Upper lobe of right lung (tissue), 1 donor: ENCODE data around the gene MSH4. TPM values are rescaled to one million over a fixed set of nuclear protein-coding genes. Genes with fewer than 3 reads are reported as not detected.
"Not testable (repeated sequence)": the region's sequence is repeated elsewhere in the genome, so short reads cannot be mapped to it uniquely, and the experiment has no call there.

Experiments used
- ATAC-seq: fragments of 200-7000 bp; cut with Tn5 transposase; one replicate; pipeline ENCODE4 v1.9.1; 2020; ENCODE audit warnings: mild to moderate bottlenecking, moderate library complexity
- DNase-seq: peaks from one replicate; pipeline ENCODE4 v3.0.0-alpha.2; 2020
- H3K27ac ChIP-seq: fragments of 200-600 bp; one replicate; pipeline ENCODE4 v1.8.0; 2022
- H3K27me3 ChIP-seq: fragments of 200-600 bp; one replicate; pipeline ENCODE4 v1.8.0; 2022; ENCODE audit warnings: mild to moderate bottlenecking
- H3K36me3 ChIP-seq: fragments of 200-600 bp; one replicate; pipeline ENCODE4 v1.8.0; 2022
- H3K4me1 ChIP-seq: fragments of 200-600 bp; one replicate; pipeline ENCODE4 v1.8.0; 2022
- H3K4me3 ChIP-seq: fragments of 200-600 bp; one replicate; pipeline ENCODE4 v1.8.0; 2022; ENCODE audit warnings: mild to moderate bottlenecking
- H3K9me3 ChIP-seq: fragments of 200-600 bp; one replicate; pipeline ENCODE4 v1.8.0; 2022
- CTCF ChIP-seq: fragments of 200-600 bp; IDR thresholded peaks from one replicate; pipeline ENCODE4 v1.8.0; 2022; ENCODE audit warnings: antibody characterized with exemption
- intact Hi-C: fragments of 100-400 bp; cut with DNase I; formaldehyde crosslinking; loops from one replicate; pipeline ENCODE4 v1.11.0; 2022
- total RNA-seq: library from RNA; stranded (reverse); fragmentation: NEBNext Ultra II Directional; extraction: Animal tissue kit (Norgen Biotek cat#: 25700); gene quantifications from one replicate; pipeline ENCODE4 v1.2.1, GENCODE V29; 2021
- donor health status: DM: no; HTN: yes; CAD: no; lungs with severe emphysema.

Gene MSH4
- total RNA-seq, 1 donor from 2014 or later: 0.96 TPM

- H3K4me1 ChIP-seq: no peaks in the 10 kb centered on the region
- no peaks in the 10 kb centered on the region for H3K36me3 ChIP-seq
- TF ChIP-seq CTCF: no peak
- H3K27me3 ChIP-seq: no peaks in the 10 kb centered on the region
- H3K27ac ChIP-seq: no peak overlapping the region
- ATAC-seq: no peak
- H3K4me3 ChIP-seq: no peak overlapping the region
- intact Hi-C loops: no loop called here
- DNase-seq: no peak
- H3K9me3 ChIP-seq: no peaks in the 10 kb centered on the region
These were observed 126.0 kb downstream of the MSH4 start for GRCh38 chr1:75922698-75923097.

GRCh38 chr1:75932304-75932703, 135.6 kb downstream of the MSH4 start, which contains the start of gene ASB17:
Gene ASB17, minus strand, starts transcription at chr1:75932404. Its CDS starts 113 bp downstream, at chr1:75932291.
- DNase-seq: no peak
- Histone ChIP-seq H3K27me3 (no peaks in the 10 kb centered on the region), H3K4me1 (no peaks in the 10 kb centered on the region), H3K36me3 (no peaks in the 10 kb centered on the region), H3K9me3 (no peaks in the 10 kb centered on the region), H3K27ac (no peak within 1 kb of the TSS), H3K4me3 (no peak within 1 kb of the TSS)
- intact Hi-C loops: no loop called here
- no peak for ATAC-seq
- no peak for TF ChIP-seq CTCF

DNA sequence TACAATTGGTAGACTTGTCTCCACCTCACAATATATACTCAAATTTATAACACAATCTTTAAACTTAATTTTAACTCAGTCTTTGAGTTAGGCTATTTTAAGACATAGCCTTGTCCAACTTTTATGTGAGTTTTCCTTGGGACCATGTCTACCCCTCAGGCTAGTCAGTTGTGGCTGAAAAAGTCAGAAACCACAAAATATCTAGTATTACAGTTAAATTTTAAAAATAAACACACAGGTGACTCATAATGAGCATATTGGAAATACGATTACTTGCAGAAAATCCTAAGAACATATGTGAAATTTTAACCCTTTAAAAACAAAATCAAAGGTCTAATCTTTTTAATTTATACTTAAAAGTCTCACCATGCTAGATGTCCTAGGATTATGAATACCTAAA, 140.4 kb downstream of the MSH4 start:
- DNase-seq: no peak
- intact Hi-C loops: no loop called here
- Histone ChIP-seq H3K27me3 (no peaks in the 10 kb centered on the region), H3K27ac (no peak overlapping the region), H3K4me3 (no peak overlapping the region), H3K36me3 (no peaks in the 10 kb centered on the region), H3K9me3 (no peaks in the 10 kb centered on the region), H3K4me1 (no peaks in the 10 kb centered on the region)
- ATAC-seq: no peak
- no peak for TF ChIP-seq CTCF

DNA sequence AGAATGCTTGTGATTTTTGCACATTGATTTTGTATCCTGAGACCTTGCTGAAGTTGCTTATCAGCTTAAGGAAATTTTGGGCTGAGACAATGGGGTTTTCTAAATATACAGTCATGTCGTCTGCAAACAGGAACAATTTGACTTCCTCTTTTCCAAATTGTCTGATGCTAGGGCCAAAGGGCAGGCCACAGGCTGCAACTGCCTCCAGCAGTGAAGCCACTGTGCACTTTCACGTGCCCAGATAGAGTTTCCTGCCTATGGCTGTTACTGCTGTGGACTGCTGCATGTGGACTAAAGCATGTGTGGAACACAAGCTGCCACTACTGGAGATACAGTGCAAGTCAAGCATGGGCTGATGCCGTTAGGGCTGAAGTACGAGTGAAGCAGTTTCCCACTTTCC, 146.4 kb downstream of the MSH4 start:
- ATAC-seq, H3K27ac ChIP-seq, H3K27me3 ChIP-seq, H3K4me1 ChIP-seq, intact Hi-C loops, H3K9me3 ChIP-seq, H3K36me3 ChIP-seq, DNase-seq, H3K4me3 ChIP-seq: not testable (repeated sequence)

DNA sequence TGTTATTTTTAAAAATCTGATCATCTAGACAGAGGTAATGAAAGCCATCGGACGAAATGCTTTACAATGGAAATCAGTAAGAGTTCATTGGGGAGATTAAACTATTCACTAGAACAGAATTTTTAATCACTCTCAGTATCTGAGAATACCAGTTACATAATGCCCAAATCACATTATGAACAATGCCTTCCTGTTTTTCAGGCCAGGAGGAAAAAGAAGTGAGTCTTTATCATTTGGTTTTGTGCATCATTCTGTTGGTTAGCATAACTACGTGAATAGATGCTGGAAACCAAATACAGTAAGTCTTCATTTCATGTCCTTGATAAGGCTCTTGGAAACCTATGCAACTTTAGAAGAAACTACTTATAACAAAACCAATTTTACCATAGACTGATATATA, 153.5 kb downstream of the MSH4 start:
- Histone ChIP-seq H3K4me1 (no peaks in the 10 kb centered on the region), H3K27me3 (no peaks in the 10 kb centered on the region), H3K4me3 (no peak overlapping the region), H3K36me3 (no peaks in the 10 kb centered on the region), H3K9me3 (peaks cover 2% of the 10 kb centered on the region), H3K27ac (no peak overlapping the region)
- DNase-seq (no peak), ATAC-seq (no peak)
- intact Hi-C loops: no loop called here
- TF ChIP-seq CTCF: no peak

GRCh38 chr1:75952016-75952415, 155.3 kb downstream of the MSH4 start:
- no peak for TF ChIP-seq CTCF
- Histone ChIP-seq H3K36me3 (no peaks in the 10 kb centered on the region), H3K9me3 (no peaks in the 10 kb centered on the region), H3K27ac (no peak overlapping the region), H3K4me1 (no peaks in the 10 kb centered on the region), H3K4me3 (no peak overlapping the region), H3K27me3 (no peaks in the 10 kb centered on the region)
- intact Hi-C loops: no loop called here
- DNase-seq (no peak), ATAC-seq (no peak)
